ENCODE measurements around the gene EVI2B.

- TF ChIP-seq CTCF (IDR thresholded peaks at IDR 0.05) (no peak), POLR2A (IDR thresholded peaks at IDR 0.05) (no peak), EP300 (IDR thresholded peaks at IDR 0.05) (no peak)
Observed at GRCh38 chr17:31256936-31257335, 56.9 kb downstream of the EVI2B start.

Data from ovary (tissue), 3 donors.